Non-pigmented ciliary epithelial cell (primary cell): Measurements from ENCODE around the gene AGBL5.
A peak's percentile ranks its signal among the peaks of the same experiment; 100 is the strongest.

Experiments used
- DNase-seq: peaks from one replicate; pipeline ENCODE4 v3.0.0-alpha.2; 2010; ENCODE audit warnings: low read depth

Gene AGBL5

DNA sequence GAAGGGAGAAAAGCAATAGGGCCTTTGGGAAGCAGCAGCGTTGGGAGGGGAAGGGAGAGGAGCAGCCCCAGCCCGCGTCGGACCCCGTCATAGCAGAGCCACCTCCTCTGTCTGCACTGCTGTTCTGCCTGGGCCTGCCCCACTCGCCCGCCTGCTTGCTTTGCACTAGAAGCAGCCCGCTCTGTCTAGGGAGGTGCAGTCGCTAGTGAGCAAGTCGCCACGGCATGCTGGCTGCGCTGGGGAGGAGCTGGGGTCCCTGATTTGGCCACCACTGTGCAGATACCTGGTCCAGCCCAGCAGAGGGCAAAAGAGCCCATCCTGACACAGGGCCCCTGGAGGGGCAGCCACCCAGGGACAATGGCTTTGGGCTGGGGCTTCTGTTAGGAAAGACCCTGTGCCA is 26.7 kb upstream of the AGBL5 start:
- DNase-seq, result no peak

DNA sequence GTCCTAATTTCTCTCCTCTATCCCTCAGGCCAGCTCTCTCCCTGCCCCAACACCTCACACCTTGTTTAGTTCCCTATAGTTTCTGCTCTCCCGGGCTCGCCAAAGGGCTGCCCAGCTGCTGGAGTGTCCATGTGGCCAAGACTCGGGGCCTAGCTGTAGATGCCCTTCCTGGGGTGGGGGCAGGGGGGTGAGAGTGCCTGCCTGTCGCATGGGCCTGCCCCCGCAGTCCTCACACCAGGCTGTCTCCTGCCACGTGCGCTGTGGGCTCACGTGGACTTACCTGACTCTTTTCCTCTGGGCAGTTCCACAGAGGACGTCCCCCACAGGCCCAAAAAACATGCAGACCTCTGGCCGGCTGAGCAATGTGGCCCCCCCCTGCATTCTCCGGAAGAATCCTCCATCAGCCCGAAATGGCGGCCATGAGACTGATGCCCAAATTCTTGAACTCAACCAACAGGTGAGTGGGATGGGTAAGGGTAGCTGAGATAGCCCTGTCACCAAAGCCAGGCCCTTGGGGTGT is 26.1 kb upstream of the AGBL5 start:
- no peak for DNase-seq

DNA sequence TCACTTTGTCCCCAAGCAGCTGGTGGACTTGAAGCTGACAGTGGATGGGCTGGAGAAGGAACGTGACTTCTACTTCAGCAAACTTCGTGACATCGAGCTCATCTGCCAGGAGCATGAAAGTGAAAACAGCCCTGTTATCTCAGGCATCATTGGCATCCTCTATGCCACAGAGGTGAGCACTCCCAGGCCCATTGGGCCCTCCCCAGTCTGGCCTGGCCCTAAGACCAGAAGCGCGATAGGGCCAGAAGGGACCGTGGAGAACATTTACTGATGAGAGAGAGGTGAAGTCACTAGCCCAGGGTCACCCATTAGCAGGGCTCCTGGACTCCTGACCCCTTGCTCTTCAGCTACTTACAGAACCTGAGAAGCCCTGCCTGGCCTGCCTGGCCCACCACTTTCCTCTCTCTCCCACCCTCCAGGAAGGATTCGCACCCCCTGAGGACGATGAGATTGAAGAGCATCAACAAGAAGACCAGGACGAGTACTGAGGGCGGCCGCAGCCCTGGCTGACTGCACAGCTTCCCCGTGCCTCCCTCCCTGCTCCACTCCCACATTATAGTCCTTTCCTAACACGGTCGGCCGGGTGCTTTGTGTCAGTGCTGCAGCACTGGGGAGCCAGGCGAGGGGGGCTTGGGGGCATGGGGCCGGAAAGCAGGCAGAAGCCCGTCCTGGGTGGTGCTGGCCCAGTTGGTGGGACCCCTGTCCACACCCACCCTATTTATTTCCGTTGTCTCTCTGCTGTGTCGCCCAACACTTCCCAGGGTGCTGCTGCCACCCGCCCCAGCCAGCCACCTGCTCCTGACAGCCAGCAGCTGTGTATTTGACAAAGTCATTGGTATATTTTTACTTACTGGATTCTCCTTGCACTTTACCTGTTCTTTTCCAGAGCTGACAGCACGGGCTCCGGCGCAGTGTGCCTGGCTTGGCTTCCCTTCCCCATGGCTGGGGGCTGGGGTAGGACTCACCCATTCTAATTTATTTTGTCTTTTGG is 25.3 kb upstream of the AGBL5 start:
- no peak for DNase-seq

DNA sequence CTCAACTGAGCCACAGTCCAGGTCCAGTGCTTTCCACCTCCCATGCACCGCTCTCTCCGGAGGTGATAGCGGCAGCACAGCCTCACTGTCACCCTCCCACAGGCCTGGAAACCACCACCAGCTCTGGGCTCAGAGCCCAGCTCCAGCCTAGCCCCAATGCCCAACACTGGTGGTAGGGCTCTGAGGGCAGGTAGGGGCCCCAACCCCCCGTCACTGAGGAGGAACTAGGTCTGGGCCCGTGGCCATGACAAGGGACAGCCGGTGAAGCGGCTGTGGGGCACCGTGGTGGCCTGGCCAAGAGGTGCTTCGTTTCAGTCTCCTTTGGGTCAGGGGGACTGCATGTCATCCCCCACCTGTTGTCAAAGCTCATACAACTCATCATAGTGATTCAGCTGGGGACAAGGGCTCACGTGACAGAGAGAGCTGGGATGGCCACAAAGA is 24.2 kb upstream of the AGBL5 start:
- no peak for DNase-seq

DNA sequence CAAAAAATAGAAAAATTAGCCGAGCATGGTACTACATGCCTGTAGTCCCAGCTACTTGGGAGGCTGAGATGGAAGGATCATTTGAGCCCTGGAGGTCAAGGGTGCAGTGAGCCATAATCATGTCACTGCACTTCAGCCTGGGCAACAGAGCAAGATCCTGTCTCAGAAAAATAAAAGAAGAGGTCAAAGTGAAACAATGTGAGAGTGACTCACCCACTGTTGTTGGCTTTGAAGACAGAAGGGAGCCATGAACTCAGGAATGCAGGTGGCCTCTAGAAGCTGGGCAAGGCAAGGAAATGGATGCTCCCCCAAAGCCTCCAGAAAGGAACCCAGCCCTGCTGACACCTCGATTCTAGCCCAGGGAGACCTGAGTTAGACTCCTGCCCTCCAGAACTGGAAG is 22.4 kb upstream of the AGBL5 start:
- no peak for DNase-seq

DNA sequence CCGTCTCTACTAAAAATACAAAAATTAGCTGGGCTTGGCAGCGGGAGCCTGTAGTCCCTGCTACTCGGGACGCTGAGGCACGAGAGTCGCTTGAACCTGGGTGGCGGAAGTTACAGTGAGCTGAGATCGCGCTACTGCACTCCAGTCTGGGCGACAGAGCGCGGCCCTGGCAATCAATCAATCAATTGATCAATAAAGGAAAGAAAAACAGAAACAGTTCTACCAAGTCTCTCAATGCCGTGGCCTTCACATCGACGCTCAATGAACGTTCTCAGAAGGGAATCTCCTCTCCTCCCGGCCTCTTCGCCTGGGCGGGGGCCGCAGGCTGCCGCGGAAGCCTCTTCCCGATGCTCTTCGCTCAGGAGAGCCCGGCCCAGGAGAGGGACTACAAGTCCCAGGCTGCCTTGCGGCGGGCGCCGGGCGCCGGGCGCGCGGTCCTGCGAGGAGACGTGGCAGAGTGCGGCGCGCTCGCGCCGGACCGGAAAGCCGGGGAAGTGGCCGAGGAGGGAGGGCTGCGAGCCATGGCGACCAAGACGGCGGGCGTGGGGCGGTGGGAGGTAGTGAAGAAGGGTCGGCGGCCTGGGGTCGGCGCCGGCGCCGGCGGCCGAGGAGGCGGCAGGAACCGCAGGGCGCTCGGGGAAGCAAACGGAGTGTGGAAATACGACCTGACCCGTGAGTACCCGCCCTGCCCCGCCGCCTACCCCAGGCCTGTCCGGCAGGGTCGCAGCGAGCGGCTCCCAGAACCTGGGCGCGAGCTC is 18.8 kb upstream of the AGBL5 start, which contains the start of gene TMEM214:
Gene TMEM214 (plus strand): TSS at position 471 of the 758 bp plus-strand sequence. CDS start 51 bp downstream, at position 522.
- DNase-seq, result peak; percentile 40

DNA sequence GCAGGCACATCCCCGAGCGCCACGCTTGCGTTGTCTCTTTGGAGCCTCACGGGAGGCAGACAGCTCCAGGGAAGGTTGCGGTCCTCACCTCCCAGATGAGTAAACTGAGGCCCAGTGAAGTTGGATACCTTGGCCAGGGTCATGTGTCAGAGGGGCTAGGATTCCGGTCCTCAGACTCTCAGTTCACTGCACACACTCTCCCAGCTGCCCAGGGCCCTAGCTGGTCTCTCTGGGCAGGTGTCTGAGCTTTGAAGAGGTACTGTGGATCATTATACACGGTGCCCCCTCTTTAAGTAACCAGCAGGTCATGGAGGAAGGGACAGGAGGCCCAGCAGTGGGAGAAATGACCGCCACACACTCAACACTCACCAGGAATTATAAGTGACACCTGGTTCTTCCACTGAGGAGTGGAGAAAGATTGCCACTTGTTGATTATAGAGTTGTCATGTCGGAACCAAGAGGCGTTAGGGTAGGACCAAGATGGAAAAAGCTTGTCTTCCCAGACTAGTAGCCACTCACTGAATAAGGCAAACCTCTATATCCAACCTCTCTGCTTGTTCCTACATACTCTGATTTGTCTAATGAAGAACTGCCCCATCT is 18.1 kb upstream of the AGBL5 start:
- no peak for DNase-seq

DNA sequence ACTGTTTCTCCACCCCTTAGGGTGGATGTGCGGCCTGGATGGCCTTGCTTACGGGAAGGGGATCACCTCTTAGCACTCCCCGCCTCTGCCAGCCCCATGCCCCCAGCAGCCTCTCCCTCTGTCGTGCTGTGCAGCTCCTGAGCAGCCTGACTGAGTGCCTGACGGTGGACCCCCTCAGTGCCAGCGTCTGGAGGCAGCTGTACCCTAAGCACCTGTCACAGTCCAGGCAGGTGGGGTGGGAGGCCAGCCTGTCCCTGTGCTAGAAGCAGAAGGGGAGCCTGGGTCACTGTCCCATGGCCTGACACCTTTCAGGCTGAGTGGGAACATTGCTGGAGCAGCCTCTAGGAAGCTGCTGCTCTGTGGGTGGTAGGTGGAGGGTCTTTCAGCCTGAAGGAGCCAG is 13.5 kb upstream of the AGBL5 start:
- no peak for DNase-seq

DNA sequence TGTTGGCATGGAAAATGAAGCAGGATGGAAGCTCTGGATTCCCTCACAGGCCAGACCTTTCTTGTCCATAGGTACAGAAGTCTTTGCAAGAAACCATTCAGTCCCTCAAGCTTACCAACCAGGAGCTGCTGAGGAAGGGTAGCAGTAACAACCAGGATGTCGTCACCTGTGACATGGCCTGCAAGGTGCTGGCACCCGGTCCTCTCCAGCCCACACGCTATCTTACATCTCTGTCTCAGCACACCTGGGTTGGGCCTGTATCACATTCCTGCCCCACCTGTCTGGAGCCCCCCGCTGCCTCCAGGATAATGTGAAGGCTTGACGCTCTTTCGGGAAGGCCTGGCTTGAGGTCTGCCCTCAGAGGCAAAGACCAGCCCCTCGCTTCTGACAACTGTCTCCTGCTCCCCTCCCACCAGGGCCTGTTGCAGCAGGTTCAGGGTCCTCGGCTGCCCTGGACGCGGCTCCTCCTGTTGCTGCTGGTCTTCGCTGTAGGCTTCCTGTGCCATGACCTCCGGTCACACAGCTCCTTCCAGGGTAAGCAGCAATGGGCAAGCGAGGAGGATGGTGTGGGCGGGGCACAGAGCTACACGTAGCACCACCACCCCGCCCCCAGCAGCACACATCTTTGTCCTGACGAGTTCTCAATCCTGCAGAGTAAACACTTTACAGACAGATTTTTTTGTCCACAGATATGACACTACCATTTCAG is 12.7 kb upstream of the AGBL5 start:
- no peak for DNase-seq

DNA sequence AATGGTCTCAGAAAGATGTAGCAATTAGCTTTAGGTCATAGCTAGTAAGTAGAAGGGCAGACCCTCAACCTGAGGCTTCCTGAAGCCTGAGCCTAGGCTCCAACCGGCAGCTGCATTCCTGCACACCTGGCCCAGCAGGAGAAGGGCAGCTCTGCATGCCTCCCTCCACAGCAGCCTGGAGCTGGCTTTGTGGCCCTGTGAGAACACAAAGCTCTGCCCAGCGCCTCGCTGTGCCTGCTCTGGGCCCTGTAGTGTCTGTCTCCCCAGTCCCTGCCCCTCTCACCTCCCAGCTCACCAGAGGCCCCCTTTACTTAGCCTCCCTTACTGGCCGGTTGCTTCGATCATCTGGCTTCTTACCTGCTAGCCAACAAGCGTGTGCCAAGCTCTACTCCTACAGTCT is 12.0 kb upstream of the AGBL5 start:
- DNase-seq, result no peak

DNA sequence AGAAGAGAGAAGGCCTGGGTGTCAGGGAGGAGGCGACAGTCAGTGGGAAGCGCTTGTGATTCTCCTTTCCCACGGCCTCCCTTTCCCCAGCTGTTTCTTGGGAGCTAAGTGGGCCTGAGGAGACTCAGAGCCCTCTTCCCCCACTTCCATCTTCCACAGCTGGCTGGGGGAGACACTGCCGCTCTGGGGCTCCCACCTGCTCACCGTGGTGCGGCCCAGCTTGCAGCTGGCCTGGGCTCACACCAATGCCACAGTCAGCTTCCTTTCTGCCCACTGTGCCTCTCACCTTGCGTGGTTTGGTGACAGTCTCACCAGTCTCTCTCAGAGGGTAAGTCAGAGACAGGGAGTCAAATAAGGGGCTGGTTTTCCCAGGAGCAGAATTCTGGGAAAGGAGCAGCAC is 11.6 kb upstream of the AGBL5 start:
- DNase-seq, result no peak

DNA sequence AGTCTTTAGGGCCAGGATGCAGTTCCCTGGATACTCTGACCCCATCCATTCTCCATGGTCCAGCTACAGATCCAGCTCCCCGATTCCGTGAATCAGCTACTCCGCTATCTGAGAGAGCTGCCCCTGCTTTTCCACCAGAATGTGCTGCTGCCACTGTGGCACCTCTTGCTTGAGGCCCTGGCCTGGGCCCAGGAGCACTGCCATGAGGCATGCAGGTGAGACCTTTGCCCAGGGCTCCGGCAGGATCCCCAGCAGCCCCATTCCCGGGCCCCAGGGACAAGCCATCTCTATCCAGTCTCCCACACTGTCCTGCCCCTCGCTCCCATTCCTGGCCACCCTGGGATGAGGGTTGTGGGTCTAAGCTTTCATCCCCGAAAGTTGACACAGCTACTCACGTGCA is 11.2 kb upstream of the AGBL5 start:
- DNase-seq, result no peak

DNA sequence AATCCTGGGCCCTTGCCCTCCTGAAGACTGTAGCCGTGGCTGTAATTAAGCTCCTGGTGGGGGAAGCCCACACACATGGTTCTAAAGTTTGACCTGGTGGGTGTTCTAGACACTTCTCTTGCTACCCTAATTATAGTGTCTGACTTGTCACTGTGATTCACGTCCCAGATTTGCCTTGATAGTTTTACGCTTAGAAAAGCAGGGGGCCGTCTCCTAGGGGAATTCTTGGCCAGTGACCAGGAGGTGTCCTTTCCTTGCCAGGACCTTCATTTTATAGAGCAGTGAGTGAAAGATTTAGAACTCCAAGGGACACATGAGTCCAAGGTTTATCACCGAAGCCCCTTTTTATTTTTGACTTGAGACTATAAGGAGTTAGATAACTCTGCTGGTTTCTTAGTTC is 9.7 kb upstream of the AGBL5 start:
- DNase-seq, result no peak

DNA sequence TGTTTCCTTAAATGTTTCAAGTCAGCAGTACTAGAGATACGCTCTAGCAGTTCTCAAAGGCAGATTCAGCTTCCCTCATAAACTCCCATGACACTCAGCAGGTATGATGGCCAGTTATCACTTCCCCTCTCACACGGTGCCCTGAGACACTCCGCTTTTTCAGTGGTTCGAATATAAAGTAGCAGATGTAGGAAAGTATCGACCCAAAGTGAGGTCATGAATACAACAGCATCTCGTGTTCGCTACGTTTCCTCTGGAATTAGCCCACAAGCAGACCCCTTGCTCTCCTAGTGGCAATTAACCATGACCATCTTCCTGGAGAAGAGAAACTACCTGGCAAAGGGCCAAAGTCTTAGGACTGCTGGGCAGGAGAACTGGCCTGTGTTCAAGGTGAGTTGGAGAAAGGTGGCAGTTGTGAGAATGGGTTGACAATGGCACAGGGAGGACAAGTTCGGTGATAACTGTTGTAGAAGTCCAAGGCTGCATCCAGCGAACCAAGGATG is 9.3 kb upstream of the AGBL5 start:
- DNase-seq, result no peak

DNA sequence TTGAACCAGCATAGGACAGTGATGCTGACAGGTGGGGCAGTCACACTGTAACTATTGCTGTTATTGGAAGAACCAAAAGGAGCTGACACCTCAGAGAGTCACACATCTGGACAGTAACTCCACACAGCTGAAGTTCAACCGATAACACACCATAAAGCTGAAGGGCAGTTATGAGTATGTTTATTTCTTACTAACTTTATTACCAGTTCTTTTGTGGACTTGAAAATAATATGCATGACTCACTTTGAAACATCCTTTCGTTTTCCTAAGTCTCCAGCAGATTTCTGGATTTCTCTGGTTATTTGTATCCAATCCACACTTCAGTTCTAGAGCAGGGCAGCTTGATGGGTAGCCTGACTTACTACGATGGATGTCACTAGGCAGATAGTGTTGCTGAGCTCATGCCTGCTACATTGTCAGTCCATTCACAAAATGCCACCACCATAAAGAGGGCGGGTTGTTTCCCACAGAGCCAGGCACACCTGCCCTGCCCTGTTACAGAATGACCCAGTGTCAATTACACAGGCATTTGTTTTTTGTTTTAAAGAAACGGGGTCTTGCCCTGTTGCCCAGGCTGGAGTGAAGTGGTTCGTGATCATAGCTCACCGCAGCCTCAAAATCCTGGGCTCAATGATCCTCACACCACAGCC is 8.4 kb upstream of the AGBL5 start:
- DNase-seq, result no peak

DNA sequence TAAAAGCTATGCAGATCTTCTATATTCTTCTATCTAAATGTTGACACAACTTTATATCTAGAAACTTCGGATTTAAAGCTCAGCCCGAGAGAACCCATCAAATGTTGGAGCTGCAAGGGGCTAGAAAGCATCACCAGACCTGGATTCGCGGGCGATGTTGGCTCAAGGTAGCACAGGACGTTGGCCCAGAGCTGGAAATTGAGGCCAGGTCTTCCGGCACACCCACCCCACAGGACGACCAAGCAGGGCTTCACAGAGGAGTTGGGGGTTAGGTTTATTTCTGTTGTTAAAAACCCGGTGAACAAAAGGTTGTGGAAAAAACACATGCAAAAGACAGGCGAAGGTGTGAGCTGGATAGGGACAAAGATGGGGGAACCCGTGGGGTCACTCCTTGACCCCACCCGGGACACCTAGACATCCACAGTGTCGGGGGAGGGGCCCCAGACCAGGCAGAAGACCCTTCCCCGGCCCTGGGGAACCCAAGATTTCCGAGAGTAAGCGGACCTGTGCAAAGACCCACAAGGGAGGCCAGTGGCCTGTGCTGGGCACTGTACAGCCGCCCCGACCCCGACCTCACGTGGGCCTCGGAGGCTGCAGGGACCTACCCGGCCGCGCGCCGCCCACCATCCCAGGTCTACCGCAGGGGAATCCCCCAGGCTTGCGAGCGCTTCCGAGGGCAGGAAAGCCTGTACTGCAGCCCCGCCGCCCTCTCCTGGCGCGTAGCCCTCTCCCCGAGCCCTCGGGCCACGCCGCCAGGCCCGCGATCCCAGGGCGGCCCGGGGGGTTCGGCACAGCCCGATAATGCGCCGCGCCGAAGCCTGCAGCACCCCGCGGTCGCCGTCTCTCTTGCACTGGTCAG is 1.8 kb upstream of the AGBL5 start:
- DNase-seq, result no peak

DNA sequence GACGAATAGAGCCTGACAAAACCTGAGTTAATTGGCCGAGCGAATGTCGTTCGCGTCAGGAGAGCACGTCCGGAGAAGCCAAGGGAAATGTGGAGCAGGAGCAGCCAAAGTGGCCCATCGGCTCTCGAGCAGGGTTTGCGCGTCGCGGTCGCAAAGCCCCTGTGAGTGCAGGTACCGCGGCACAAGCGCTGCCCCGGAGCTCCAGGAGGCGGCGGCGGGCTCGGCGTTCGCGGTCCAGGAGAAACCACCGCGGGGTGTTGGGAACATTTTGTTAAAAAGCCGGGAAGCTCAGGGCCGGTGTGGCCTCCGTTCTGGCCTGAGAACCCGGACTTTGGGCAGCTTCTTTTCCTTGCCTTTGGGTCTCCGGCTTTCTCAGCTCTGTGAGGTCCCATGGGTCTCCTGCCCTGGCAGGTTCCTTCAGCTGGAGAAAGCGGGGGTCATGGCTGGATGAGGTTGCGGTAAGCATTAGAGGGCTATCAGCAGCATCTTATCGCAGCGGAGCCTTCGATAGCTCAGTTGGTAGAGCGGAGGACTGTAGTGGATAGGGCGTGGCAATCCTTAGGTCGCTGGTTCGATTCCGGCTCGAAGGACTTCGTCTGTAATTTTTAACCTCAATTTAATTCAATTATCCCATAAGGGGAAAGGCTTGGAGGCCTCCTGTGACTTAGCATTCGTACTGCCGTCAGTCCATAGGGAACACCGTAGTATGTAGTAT is 1.0 kb upstream of the AGBL5 start:
- peak; percentile 83 for DNase-seq

DNA sequence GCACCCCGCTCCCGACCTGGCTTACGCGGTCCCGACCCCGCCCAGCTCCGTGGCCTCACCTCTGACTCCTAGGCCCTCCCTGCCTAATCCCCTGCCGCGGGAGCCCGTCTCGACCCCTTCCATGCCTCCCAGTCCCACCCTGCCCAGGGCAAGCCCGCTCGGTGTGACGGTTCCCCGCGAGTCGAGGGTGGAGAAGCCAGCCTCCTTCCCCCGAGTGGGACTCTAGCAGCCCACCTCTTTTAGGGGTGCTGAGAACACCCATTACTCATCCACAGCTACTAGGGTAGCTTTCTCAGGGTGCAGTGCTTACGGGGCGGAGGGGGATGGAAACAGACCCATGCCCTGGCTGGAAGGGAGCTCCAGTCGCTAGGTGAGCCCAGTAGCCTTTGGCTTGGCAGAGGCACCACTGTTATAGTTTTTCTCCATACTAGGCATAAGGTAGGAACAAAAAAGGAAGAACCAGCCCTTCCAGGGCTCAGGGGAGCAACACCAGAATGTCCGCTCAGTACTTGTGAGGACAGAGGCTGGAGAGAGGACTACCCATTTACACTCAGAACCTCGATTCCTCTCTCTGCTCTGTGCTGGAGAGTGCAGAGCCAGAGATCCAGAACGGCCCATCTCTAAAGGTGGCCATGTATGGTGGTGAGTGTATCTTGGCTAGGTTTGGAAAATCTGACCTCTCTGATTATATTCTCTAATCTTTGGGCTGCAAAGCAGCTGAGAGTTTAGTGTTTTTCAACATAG is 606 bp downstream of the AGBL5 start:
- no peak for DNase-seq

DNA sequence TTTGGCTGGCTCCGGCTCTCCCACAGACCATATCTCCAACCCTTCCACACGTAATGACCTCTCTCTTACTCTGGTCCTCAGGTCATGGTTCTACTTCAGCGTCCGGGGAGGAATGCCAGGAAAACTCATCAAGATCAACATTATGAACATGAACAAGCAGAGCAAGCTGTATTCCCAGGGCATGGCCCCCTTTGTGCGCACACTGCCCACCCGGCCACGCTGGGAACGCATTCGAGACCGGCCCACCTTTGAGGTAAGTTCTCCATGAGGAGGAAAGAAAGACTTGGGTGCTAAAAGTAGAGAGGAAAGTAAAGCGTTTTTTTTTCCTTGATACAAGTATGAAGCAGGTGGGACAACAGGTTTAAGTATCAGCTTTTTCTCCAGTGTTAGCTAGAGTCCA is 1.9 kb downstream of the AGBL5 start:
- no peak for DNase-seq
